Measurements from ENCODE around the gene SSR2.
"Not testable (repeated sequence)": the region's sequence is repeated elsewhere in the genome, so short reads cannot be mapped to it uniquely, and the experiment has no call there.

DNA sequence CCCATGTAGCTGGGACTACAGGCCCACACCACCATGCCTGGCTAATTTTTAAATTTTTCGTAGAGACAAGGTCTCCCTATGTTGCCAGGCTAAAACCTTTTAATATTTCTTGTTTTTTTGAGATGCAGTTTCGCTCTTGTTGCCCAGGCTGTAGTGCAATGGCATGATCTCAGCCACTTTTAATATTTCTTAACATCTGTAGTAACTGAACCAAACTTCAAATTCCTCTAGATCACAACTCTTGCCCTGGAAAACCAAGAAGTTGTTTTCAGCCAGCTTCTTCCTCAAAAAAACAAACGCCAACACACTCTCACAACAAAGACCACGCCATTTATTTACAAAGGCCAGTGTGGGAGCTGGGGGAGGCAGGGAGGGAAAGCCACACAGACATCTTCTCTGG lies 14.2 kb upstream of the SSR2 start:
- not testable (repeated sequence) for TF ChIP-seq EP300, POLR2A (IDR thresholded peaks at IDR 0.05)
- TF ChIP-seq, protein P1, sequence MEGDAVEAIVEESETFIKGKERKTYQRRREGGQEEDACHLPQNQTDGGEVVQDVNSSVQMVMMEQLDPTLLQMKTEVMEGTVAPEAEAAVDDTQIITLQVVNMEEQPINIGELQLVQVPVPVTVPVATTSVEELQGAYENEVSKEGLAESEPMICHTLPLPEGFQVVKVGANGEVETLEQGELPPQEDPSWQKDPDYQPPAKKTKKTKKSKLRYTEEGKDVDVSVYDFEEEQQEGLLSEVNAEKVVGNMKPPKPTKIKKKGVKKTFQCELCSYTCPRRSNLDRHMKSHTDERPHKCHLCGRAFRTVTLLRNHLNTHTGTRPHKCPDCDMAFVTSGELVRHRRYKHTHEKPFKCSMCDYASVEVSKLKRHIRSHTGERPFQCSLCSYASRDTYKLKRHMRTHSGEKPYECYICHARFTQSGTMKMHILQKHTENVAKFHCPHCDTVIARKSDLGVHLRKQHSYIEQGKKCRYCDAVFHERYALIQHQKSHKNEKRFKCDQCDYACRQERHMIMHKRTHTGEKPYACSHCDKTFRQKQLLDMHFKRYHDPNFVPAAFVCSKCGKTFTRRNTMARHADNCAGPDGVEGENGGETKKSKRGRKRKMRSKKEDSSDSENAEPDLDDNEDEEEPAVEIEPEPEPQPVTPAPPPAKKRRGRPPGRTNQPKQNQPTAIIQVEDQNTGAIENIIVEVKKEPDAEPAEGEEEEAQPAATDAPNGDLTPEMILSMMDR (IDR thresholded peaks at IDR 0.05), result not testable (repeated sequence)
